Mesodermal cell (in vitro differentiated cells): Measurements from ENCODE around the gene RNGTT.

Experiments
- H3K27ac ChIP-seq: 2 replicates; pipeline ENCODE4 v1.7.0; 2013; ENCODE audit warnings: mild to moderate bottlenecking, low read depth, low read length, moderate library complexity; ENCODE audit not compliant: severe bottlenecking
- H3K36me3 ChIP-seq: 2 replicates; pipeline ENCODE4 v1.7.1; 2013; ENCODE audit warnings: mild to moderate bottlenecking, low read length, moderate library complexity; ENCODE audit not compliant: control insufficient read depth, insufficient read depth
- H3K4me1 ChIP-seq: one replicate; pipeline ENCODE4 v1.7.1; 2013; ENCODE audit warnings: mild to moderate bottlenecking, low read length; ENCODE audit not compliant: insufficient read depth, control insufficient read depth, poor library complexity, severe bottlenecking
- H3K4me3 ChIP-seq: 2 replicates; pipeline ENCODE4 v1.7.0; 2013; ENCODE audit warnings: low read length, control low read depth, mild to moderate bottlenecking; ENCODE audit not compliant: insufficient read depth, poor library complexity, severe bottlenecking; ENCODE audit errors: extremely low read depth
- H3K9me3 ChIP-seq: 2 replicates; pipeline ENCODE4 v1.7.1; 2013; ENCODE audit warnings: mild to moderate bottlenecking, low read length, moderate library complexity; ENCODE audit not compliant: control insufficient read depth
- WGBS, 2 experiments: methylation state at CpG; one replicate each; pipeline ENCODE4 v1.1.5; 2013; ENCODE audit warnings: missing lambda C conversion rate in 2 of 2; ENCODE audit not compliant: insufficient coverage in 2 of 2; 5-methylcytosine and 5-hydroxymethylcytosine counted together

RNGTT gene

GRCh38 chr6:88864359-88865054, 98.9 kb downstream of the RNGTT start:
- Histone ChIP-seq H3K36me3 (peaks cover 5% of the 10 kb centered on the region), H3K27ac (no peak overlapping the region), H3K9me3 (no peaks in the 10 kb centered on the region), H3K4me3 (no peak overlapping the region), H3K4me1 (no peaks in the 10 kb centered on the region)

- H3K4me1 ChIP-seq, result no peaks in the 10 kb centered on the region
- 86 to 93% methylated on average over 1 to 2 of the region's 2 CpGs for WGBS, 2 experiments
These were observed 103.1 kb downstream of the RNGTT start for GRCh38 chr6:88860310-88860709.

GRCh38 chr6:88858455-88858854, 105.0 kb downstream of the RNGTT start:
- Histone ChIP-seq H3K4me3 (no peak overlapping the region), H3K9me3 (no peaks in the 10 kb centered on the region)
- no CpG with 5 or more reads among the region's 3 CpGs for WGBS, 2 experiments

More at GRCh38 chr6:88860310-88860709, 103.1 kb downstream of the RNGTT start:
- H3K4me3 ChIP-seq, result no peak overlapping the region
- H3K36me3 ChIP-seq, result peaks cover 5% of the 10 kb centered on the region
- H3K9me3 ChIP-seq, result no peaks in the 10 kb centered on the region
- no peak overlapping the region for H3K27ac ChIP-seq

GRCh38 chr6:88856566-88856965, 106.9 kb downstream of the RNGTT start:
- Histone ChIP-seq H3K4me3 (no peak overlapping the region), H3K9me3 (no peaks in the 10 kb centered on the region), H3K27ac (no peak overlapping the region), H3K36me3 (no peaks in the 10 kb centered on the region), H3K4me1 (no peaks in the 10 kb centered on the region)
- WGBS, 2 experiments, result no CpG with 5 or more reads among the region's 1 CpG

More at GRCh38 chr6:88858455-88858854, 105.0 kb downstream of the RNGTT start:
- no peaks in the 10 kb centered on the region for H3K4me1 ChIP-seq
- peaks cover 5% of the 10 kb centered on the region for H3K36me3 ChIP-seq
- no peak overlapping the region for H3K27ac ChIP-seq

GRCh38 chr6:88855541-88856147, 107.8 kb downstream of the RNGTT start:
- no peaks in the 10 kb centered on the region for H3K4me1 ChIP-seq
- H3K36me3 ChIP-seq, result no peaks in the 10 kb centered on the region
- no CpG with 5 or more reads among the region's 2 CpGs for WGBS, 2 experiments
- no peak overlapping the region for H3K4me3 ChIP-seq
- H3K27ac ChIP-seq, result no peak overlapping the region
- no peaks in the 10 kb centered on the region for H3K9me3 ChIP-seq

- no peaks in the 10 kb centered on the region for H3K36me3 ChIP-seq
- H3K4me3 ChIP-seq, result no peak overlapping the region
- no peak overlapping the region for H3K27ac ChIP-seq
- no peaks in the 10 kb centered on the region for H3K4me1 ChIP-seq
- H3K9me3 ChIP-seq, result no peaks in the 10 kb centered on the region
These were observed 110.6 kb downstream of the RNGTT start for GRCh38 chr6:88852775-88853174.

GRCh38 chr6:88852000-88852399, 111.4 kb downstream of the RNGTT start:
- Histone ChIP-seq H3K4me1 (no peaks in the 10 kb centered on the region), H3K4me3 (no peak overlapping the region), H3K36me3 (no peaks in the 10 kb centered on the region), H3K9me3 (no peaks in the 10 kb centered on the region), H3K27ac (no peak overlapping the region)
- 100% methylated on average over 1 of the region's 2 CpGs for WGBS, 2 experiments

- H3K36me3 ChIP-seq, result peaks cover 3% of the 10 kb centered on the region
- no peaks in the 10 kb centered on the region for H3K4me1 ChIP-seq
- WGBS, 2 experiments, result no CpG with 5 or more reads among the region's 1 CpG
- H3K4me3 ChIP-seq, result no peak overlapping the region
- no peaks in the 10 kb centered on the region for H3K9me3 ChIP-seq
- H3K27ac ChIP-seq, result no peak overlapping the region
These were observed 114.5 kb downstream of the RNGTT start for GRCh38 chr6:88848870-88849269.

- H3K9me3 ChIP-seq, result no peaks in the 10 kb centered on the region
- peaks cover 4% of the 10 kb centered on the region for H3K36me3 ChIP-seq
- H3K27ac ChIP-seq, result no peak overlapping the region
- no peak overlapping the region for H3K4me3 ChIP-seq
- no peaks in the 10 kb centered on the region for H3K4me1 ChIP-seq
These were observed 120.4 kb downstream of the RNGTT start for GRCh38 chr6:88843040-88843439.

GRCh38 chr6:88842320-88842719, 121.1 kb downstream of the RNGTT start:
- Histone ChIP-seq H3K4me3 (no peak overlapping the region), H3K27ac (no peak overlapping the region), H3K4me1 (no peaks in the 10 kb centered on the region), H3K9me3 (no peaks in the 10 kb centered on the region), H3K36me3 (peaks cover 4% of the 10 kb centered on the region)

- H3K4me1 ChIP-seq, result no peaks in the 10 kb centered on the region
- no peak overlapping the region for H3K4me3 ChIP-seq
- no peaks in the 10 kb centered on the region for H3K9me3 ChIP-seq
- H3K27ac ChIP-seq, result no peak overlapping the region
- H3K36me3 ChIP-seq, result peaks cover 4% of the 10 kb centered on the region
- WGBS, 2 experiments, result no CpG with 5 or more reads among the region's 3 CpGs
These were observed 122.5 kb downstream of the RNGTT start for GRCh38 chr6:88840796-88841539.
